Esophagus muscularis mucosa (tissue), 3 donors: ENCODE measurements around the gene DNAH1.

ENCODE experiments used
- CTCF ChIP-seq, 3 experiments: fragments of 200-600 bp in 2 of 3; fragments of 450-650 bp in 1 of 3; sonication (generic) in 2 of 3; IDR thresholded peaks; one replicate each; pipeline ENCODE4 v1.5.1; 2017 to 2019; ENCODE audit warnings: antibody characterized with exemption in 3 of 3, mild to moderate bottlenecking in 2 of 3, moderate library complexity in 1 of 3
- POLR2A ChIP-seq: fragments of 450-650 bp; IDR thresholded peaks from one replicate; pipeline ENCODE4 v1.6.1; 2017; ENCODE audit warnings: antibody characterized with exemption, moderate library complexity, mild to moderate bottlenecking, low read depth

DNA sequence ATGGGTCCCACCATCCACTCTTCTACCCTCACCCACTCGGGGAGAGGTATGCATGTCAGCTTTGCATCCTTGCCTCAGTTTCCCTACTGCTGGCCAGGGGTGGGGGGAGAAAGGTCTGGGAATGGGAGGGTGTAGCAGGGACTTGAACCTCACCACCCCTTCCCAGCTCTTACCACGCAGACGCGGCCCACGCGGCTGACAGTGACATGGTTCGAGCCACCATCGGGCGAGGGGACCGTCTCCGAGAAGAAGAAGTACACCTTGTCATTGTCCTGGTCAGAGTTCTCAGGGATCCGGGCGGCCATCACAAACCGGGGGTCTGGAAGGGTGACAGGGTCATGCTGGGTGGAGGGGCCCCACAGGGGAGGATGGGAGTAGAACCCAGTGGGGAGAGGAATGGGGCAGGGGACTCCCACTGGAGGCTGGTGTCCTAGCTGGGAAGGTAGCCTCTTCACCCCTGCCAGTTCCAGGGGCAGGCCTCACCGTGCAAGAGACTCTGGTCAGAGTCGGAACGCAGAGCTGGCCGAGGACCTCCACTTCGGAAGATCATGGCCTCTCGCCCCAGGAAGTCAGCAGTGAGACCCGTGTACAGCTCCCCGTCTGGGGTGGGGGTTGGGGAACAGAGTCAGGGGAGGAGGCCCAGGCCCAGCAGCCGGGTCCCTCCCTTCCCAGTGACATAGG is 125.1 kb downstream of the DNAH1 start:
- TF ChIP-seq CTCF (IDR thresholded peaks at IDR 0.05) = no peak
- TF ChIP-seq POLR2A = no peak
